Panc1 (cell line): ENCODE data around the gene NFU1.

ENCODE experiments used
- CTCF ChIP-seq: fragments of 450-650 bp; IDR thresholded peaks from 2 replicates; pipeline ENCODE4 v1.5.1; 2017; ENCODE audit warnings: mild to moderate bottlenecking
- POLR2AphosphoS5 ChIP-seq: IDR thresholded peaks from 2 replicates; pipeline ENCODE4 v1.6.1; 2012; ENCODE audit warnings: mild to moderate bottlenecking, low read depth, low read length, moderate library complexity
- REST ChIP-seq, 2 experiments: IDR thresholded peaks; 2 replicates each; pipeline ENCODE4 v1.6.1; 2011 to 2012; ENCODE audit warnings: low read depth in 2 of 2, control low read depth in 1 of 2, low read length in 1 of 2, mild to moderate bottlenecking in 1 of 2, moderate library complexity in 1 of 2; ENCODE audit not compliant: insufficient read depth in 1 of 2
- SIN3A ChIP-seq: IDR thresholded peaks from 2 replicates; pipeline ENCODE4 v1.6.1; 2012; ENCODE audit warnings: low read depth, mild to moderate bottlenecking, low read length, moderate library complexity, borderline replicate concordance; ENCODE audit not compliant: insufficient read depth
- TCF7L2 ChIP-seq: IDR thresholded peaks from 2 replicates; pipeline ENCODE4 v1.6.1; 2011; ENCODE audit warnings: mild to moderate bottlenecking, low read depth, low read length, inconsistent platforms

GRCh38 chr2:69380072-69380917 is 56.9 kb downstream of the NFU1 start:
- no peak for TF ChIP-seq REST (IDR thresholded peaks at IDR 0.05; ENCODE audit: insufficient read depth in 1 of 2, low read depth in 2 of 2, low read length in 1 of 2)
- no peak for TF ChIP-seq CTCF
- no peak for TF ChIP-seq POLR2AphosphoS5
- TF ChIP-seq SIN3A = no peak
- no peak for TF ChIP-seq TCF7L2
